Skin epidermis (tissue), 12 donors: ENCODE measurements around the gene PCDHB8.
"Not testable (repeated sequence)": the region's sequence is repeated elsewhere in the genome, so short reads cannot be mapped to it uniquely, and the experiment has no call there.

Experiments used
- H3K27ac ChIP-seq, 21 experiments: fragments of 200-600 bp; sonication (generic) in 11 of 21; one replicate each; pipeline ENCODE4 v1.5.0; 2020; ENCODE audit warnings: mild to moderate bottlenecking in 3 of 21, inconsistent platforms in 2 of 21, moderate library complexity in 2 of 21
- H3K4me3 ChIP-seq, 7 experiments: fragments of 200-600 bp; sonication (generic) in 2 of 7; one replicate each; pipeline ENCODE4 v1.5.0; 2020; ENCODE audit warnings: inconsistent platforms in 2 of 7, mild to moderate bottlenecking in 2 of 7, moderate library complexity in 1 of 7

PCDHB8 gene

GRCh38 chr5:141177577-141178191 lies at the start of gene PCDHB8:
PCDHB8 (plus strand) TSS chr5:141177790; CDS start chr5:141178035, 245 bp downstream.
- H3K27ac ChIP-seq, H3K4me3 ChIP-seq: not testable (repeated sequence)

GRCh38 chr5:141135030-141135717 lies 42.4 kb upstream of the PCDHB8 start, which contains the start of gene PCDHB5:
PCDHB5 (plus strand) TSS chr5:141135206; CDS start chr5:141135435, 229 bp downstream.
- no peak within 1 kb of the TSS for H3K27ac ChIP-seq

GRCh38 chr5:141135718-141136266 lies 41.8 kb upstream of the PCDHB8 start:
- H3K4me3 ChIP-seq: peak overlapping the region in 1 of 7 experiments; percentile 17
- H3K27ac ChIP-seq: no peak overlapping the region

More at GRCh38 chr5:141135030-141135717, 42.4 kb upstream of the PCDHB8 start, which contains the start of gene PCDHB5:
- peak within 1 kb of the TSS in 1 of 7 experiments; percentile 17 for H3K4me3 ChIP-seq

- H3K4me3 ChIP-seq, H3K27ac ChIP-seq: not testable (repeated sequence)
Observed at GRCh38 chr5:141137346-141137745, 40.2 kb upstream of the PCDHB8 start.

- H3K4me3 ChIP-seq: no peak within 1 kb of the TSS
- no peak within 1 kb of the TSS for H3K27ac ChIP-seq
Observed at GRCh38 chr5:141149812-141150211, 27.8 kb upstream of the PCDHB8 start, which contains the start of gene PCDHB6. PCDHB6 (plus strand) TSS chr5:141150057; CDS start chr5:141150258, 201 bp downstream.

- Histone ChIP-seq H3K27ac (no peak overlapping the region), H3K4me3 (no peak overlapping the region)
Observed at GRCh38 chr5:141150224-141150992, 27.2 kb upstream of the PCDHB8 start.

GRCh38 chr5:141150993-141151325 lies 26.6 kb upstream of the PCDHB8 start:
- Histone ChIP-seq H3K4me3 (no peak overlapping the region), H3K27ac (no peak overlapping the region)

- H3K4me3 ChIP-seq, H3K27ac ChIP-seq: not testable (repeated sequence)
Observed at GRCh38 chr5:141151632-141152031, 26.0 kb upstream of the PCDHB8 start.

GRCh38 chr5:141152096-141152495 lies 25.5 kb upstream of the PCDHB8 start:
- H3K27ac ChIP-seq, H3K4me3 ChIP-seq: not testable (repeated sequence)

GRCh38 chr5:141155540-141156374 lies 21.8 kb upstream of the PCDHB8 start:
- no peak overlapping the region for H3K27ac ChIP-seq
- H3K4me3 ChIP-seq: no peak overlapping the region

- not testable (repeated sequence) for H3K27ac ChIP-seq, H3K4me3 ChIP-seq
Observed at GRCh38 chr5:141157356-141157755, 20.2 kb upstream of the PCDHB8 start.

- not testable (repeated sequence) for H3K4me3 ChIP-seq, H3K27ac ChIP-seq
Observed at GRCh38 chr5:141157901-141158300, 19.7 kb upstream of the PCDHB8 start.

- H3K4me3 ChIP-seq: peak within 1 kb of the TSS in 1 of 7 experiments; percentile 7
- H3K27ac ChIP-seq: no peak within 1 kb of the TSS
Observed at GRCh38 chr5:141172381-141173204, 5.0 kb upstream of the PCDHB8 start, which contains the start of gene PCDHB7. PCDHB7 (plus strand) TSS chr5:141172644; CDS start chr5:141172836, 192 bp downstream.

- H3K4me3 ChIP-seq, H3K27ac ChIP-seq: not testable (repeated sequence)
Observed at GRCh38 chr5:141174291-141175104, 3.1 kb upstream of the PCDHB8 start.

GRCh38 chr5:141175933-141176332 lies 1.7 kb upstream of the PCDHB8 start:
- no peak overlapping the region for H3K4me3 ChIP-seq
- no peak overlapping the region for H3K27ac ChIP-seq

GRCh38 chr5:141179371-141179770 lies 1.8 kb downstream of the PCDHB8 start:
- not testable (repeated sequence) for H3K4me3 ChIP-seq, H3K27ac ChIP-seq

- not testable (repeated sequence) for H3K4me3 ChIP-seq, H3K27ac ChIP-seq
Observed at GRCh38 chr5:141179876-141180275, 2.3 kb downstream of the PCDHB8 start.

- no peak overlapping the region for H3K4me3 ChIP-seq
- H3K27ac ChIP-seq: no peak overlapping the region
Observed at GRCh38 chr5:141180313-141180712, 2.7 kb downstream of the PCDHB8 start.
